ENCODE measurements around the gene LRP4. TPM values are rescaled to one million over a fixed set of nuclear protein-coding genes. Genes with fewer than 3 reads are reported as not detected.
"Not testable (repeated sequence)": the region's sequence is repeated elsewhere in the genome, so short reads cannot be mapped to it uniquely, and the experiment has no call there.

LRP4 gene
- polyA plus RNA-seq, 2 donors, result 2.6 to 8.2 TPM

DNA sequence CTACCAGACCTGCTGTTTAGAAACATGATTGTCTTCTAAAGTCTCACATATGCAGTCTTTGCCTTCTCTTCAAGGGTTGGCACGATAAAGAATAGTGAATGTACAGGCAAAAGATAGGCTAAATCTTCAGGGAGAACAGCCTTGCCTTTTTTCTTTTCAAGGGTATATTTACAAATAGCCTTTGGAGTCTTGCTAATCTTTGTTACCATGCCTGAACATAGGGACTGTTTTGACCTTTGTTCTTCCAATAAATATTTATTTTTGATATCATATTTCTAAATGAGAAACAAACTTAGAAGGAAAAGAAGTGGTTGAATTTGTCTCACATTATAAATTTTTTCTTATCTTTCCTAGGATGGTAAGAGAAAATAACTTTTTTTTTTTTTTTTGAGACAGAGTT is 30.9 kb upstream of the LRP4 start:
- H3K27ac ChIP-seq (ENCODE audit: low read depth in 2 of 2, low read length in 1 of 2), result no peak overlapping the region
- peaks cover 0 to 2% of the 10 kb centered on the region in 2 donors for H3K4me1 ChIP-seq (ENCODE audit: control insufficient read depth in 2 of 2, insufficient read depth in 2 of 2, low read length in 1 of 2)
- WGBS, 2 donors, result 82 to 96% methylated on average over 1 of the region's 1 CpG
- H3K4me3 ChIP-seq (ENCODE audit: low read depth in 1 of 2, low read length in 2 of 2), result no peak overlapping the region
- no peaks in the 10 kb centered on the region for H3K36me3 ChIP-seq (ENCODE audit: control insufficient read depth in 2 of 2, insufficient read depth in 2 of 2, low read length in 1 of 2)
- H3K27me3 ChIP-seq (ENCODE audit: control insufficient read depth in 1 of 2, insufficient read depth in 2 of 2, low read length in 2 of 2), result no peaks in the 10 kb centered on the region
- no peaks in the 10 kb centered on the region for H3K9me3 ChIP-seq (ENCODE audit: control insufficient read depth in 2 of 2, insufficient read depth in 1 of 2, low read depth in 1 of 2, low read length in 1 of 2)

DNA sequence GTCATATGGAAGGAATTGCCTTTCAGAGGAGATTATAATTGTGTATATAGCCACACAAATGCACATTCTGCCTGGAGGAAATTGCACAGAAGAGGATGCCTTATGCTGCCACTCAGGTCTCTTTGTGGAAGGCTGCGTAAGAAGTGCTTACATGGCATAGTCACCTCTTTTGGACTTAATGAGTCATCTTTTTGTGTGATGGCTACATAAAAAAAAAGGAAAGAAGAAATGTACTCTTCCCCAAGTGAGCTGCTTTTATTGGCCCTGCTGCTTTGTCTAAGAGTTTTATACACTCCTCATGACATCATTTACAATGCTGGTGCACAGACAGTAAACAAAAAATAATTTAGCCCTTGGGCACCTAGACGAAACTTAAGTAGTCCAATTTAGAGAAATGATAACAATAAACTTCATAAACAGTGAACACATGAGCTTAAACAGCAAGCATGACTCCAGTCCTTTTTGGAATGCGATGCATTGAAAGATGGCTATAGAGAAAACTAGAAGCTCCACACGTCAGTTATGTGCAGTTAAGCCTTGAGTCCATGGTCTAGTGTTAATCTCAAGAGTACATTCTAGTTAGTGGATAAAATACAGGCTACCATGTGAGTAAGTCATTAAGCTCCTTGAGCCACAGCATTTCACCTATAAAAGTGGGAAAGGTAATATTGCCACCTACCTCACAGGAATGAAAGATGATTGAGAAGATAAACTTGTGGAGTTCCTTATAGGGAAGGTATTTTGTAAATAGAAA is 30.2 kb upstream of the LRP4 start:
- no peaks in the 10 kb centered on the region for H3K9me3 ChIP-seq (ENCODE audit: control insufficient read depth in 2 of 2, insufficient read depth in 1 of 2, low read depth in 1 of 2, low read length in 1 of 2)
- peaks cover 0 to 2% of the 10 kb centered on the region in 2 donors for H3K4me1 ChIP-seq (ENCODE audit: control insufficient read depth in 2 of 2, insufficient read depth in 2 of 2, low read length in 1 of 2)
- H3K36me3 ChIP-seq (ENCODE audit: control insufficient read depth in 2 of 2, insufficient read depth in 2 of 2, low read length in 1 of 2), result no peaks in the 10 kb centered on the region
- no peaks in the 10 kb centered on the region for H3K27me3 ChIP-seq (ENCODE audit: control insufficient read depth in 1 of 2, insufficient read depth in 2 of 2, low read length in 2 of 2)
- H3K4me3 ChIP-seq (ENCODE audit: low read depth in 1 of 2, low read length in 2 of 2), result no peak overlapping the region
- peak overlapping the region; percentile 30 to 41 for H3K27ac ChIP-seq (ENCODE audit: low read depth in 2 of 2, low read length in 1 of 2)
- 62 to 64% methylated on average over 4 of the region's 4 CpGs for WGBS, 2 donors

DNA sequence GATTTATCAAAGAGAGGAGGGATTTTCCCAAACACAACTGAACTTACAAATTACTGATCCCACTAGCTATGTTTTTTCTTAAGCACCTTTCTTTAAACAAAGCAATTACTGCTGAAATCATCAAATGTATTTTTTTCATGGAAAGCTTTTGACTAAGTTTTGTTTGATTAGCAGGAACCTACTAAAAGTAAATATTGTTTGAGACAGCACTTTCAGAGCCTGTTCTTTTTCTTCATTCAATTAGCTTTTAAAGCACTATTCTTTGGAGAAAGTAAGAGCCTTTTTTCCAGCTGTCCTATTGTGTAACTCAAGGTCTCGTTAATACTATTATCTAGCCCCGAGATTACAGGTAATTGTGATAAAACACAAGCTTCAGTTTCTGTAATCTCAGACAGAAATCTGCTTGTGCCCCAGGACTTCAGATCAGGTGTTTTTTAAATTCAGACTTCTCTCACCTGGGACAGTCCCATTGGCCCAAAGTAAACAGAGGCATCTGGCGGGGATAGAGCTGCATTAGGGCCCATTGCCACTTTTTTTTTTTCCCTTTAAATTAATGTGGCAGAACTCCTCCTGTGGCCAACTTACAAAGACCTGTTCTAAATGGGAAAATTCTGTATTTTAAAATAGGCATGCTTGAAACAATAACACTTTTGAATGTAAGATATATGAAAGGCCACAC is 29.2 kb upstream of the LRP4 start:
- Histone ChIP-seq H3K27ac (ENCODE audit: low read depth in 2 of 2, low read length in 1 of 2) (peak overlapping the region in 1 of 2 donors; percentile 30), H3K36me3 (ENCODE audit: control insufficient read depth in 2 of 2, insufficient read depth in 2 of 2, low read length in 1 of 2) (no peaks in the 10 kb centered on the region), H3K4me3 (ENCODE audit: low read depth in 1 of 2, low read length in 2 of 2) (no peak overlapping the region), H3K9me3 (ENCODE audit: control insufficient read depth in 2 of 2, insufficient read depth in 1 of 2, low read depth in 1 of 2, low read length in 1 of 2) (no peaks in the 10 kb centered on the region), H3K4me1 (ENCODE audit: control insufficient read depth in 2 of 2, insufficient read depth in 2 of 2, low read length in 1 of 2) (peaks cover 0 to 2% of the 10 kb centered on the region in 2 donors), H3K27me3 (ENCODE audit: control insufficient read depth in 1 of 2, insufficient read depth in 2 of 2, low read length in 2 of 2) (no peaks in the 10 kb centered on the region)
- 39 to 54% methylated on average over 3 of the region's 3 CpGs for WGBS, 2 donors

DNA sequence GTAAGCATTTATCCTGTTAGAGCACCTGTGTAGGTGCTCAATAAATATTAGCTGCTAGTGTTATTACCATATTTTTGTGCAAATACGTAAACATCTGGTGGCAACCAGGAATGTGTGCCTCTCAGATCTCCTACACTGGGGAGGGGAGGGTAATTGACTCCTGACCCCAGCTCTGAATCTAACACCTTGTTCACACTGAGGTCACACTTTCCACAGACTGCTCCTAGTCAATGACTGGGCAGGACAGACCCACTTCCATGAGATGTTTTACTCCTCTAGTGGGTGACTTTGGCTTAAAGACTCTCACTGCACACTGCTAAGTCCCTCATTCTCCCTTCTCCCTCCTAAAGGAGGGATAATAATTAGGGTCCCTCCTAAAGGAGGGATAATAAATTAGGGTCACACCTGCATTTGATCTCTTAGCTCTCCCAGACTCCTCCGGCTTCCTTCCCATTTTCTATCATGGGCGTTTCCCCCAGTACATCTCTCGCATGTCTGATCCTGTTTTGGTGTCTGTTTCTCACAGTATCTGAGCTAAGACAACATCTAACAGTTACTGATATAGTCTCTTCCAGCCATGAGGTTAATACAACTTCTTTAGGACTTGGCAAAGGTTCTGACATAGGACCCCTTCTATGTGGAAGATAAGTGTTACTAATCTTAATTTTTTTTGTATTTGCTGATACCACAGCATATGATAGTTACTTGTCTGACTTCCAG is 26.2 kb upstream of the LRP4 start:
- Histone ChIP-seq H3K9me3 (ENCODE audit: control insufficient read depth in 2 of 2, insufficient read depth in 1 of 2, low read depth in 1 of 2, low read length in 1 of 2) (no peaks in the 10 kb centered on the region), H3K36me3 (ENCODE audit: control insufficient read depth in 2 of 2, insufficient read depth in 2 of 2, low read length in 1 of 2) (no peaks in the 10 kb centered on the region), H3K4me1 (ENCODE audit: control insufficient read depth in 2 of 2, insufficient read depth in 2 of 2, low read length in 1 of 2) (peaks cover 0 to 2% of the 10 kb centered on the region in 2 donors), H3K4me3 (ENCODE audit: low read depth in 1 of 2, low read length in 2 of 2) (no peak overlapping the region), H3K27ac (ENCODE audit: low read depth in 2 of 2, low read length in 1 of 2) (no peak overlapping the region), H3K27me3 (ENCODE audit: control insufficient read depth in 1 of 2, insufficient read depth in 2 of 2, low read length in 2 of 2) (no peaks in the 10 kb centered on the region)
- WGBS, 2 donors, result 59 to 71% methylated on average over 4 of the region's 4 CpGs

DNA sequence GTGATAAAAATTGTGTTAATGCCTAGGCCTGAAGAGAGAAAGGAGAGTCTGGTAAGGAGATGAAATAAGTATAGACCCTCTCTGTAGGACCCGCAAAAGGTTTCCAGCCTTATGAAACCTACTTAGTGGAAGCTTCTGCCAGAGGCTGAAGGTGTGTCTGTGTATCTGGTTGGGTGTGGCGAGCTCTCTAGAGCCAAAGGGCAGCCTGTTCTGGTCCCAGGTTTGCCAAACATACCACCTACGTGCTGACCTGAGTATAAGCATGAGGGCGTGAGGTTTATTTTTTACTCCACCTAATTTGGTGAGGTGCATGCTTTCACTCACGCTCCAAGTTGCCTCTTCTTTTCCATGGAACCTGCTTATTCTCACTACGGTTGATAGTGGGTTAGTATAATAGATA is 23.8 kb upstream of the LRP4 start:
- Histone ChIP-seq H3K27me3 (ENCODE audit: control insufficient read depth in 1 of 2, insufficient read depth in 2 of 2, low read length in 2 of 2) (no peaks in the 10 kb centered on the region), H3K36me3 (ENCODE audit: control insufficient read depth in 2 of 2, insufficient read depth in 2 of 2, low read length in 1 of 2) (no peaks in the 10 kb centered on the region), H3K9me3 (ENCODE audit: control insufficient read depth in 2 of 2, insufficient read depth in 1 of 2, low read depth in 1 of 2, low read length in 1 of 2) (no peaks in the 10 kb centered on the region), H3K27ac (ENCODE audit: low read depth in 2 of 2, low read length in 1 of 2) (no peak overlapping the region), H3K4me1 (ENCODE audit: control insufficient read depth in 2 of 2, insufficient read depth in 2 of 2, low read length in 1 of 2) (no peaks in the 10 kb centered on the region), H3K4me3 (ENCODE audit: low read depth in 1 of 2, low read length in 2 of 2) (no peak overlapping the region)
- 58 to 64% methylated on average over 6 of the region's 6 CpGs for WGBS, 2 donors

DNA sequence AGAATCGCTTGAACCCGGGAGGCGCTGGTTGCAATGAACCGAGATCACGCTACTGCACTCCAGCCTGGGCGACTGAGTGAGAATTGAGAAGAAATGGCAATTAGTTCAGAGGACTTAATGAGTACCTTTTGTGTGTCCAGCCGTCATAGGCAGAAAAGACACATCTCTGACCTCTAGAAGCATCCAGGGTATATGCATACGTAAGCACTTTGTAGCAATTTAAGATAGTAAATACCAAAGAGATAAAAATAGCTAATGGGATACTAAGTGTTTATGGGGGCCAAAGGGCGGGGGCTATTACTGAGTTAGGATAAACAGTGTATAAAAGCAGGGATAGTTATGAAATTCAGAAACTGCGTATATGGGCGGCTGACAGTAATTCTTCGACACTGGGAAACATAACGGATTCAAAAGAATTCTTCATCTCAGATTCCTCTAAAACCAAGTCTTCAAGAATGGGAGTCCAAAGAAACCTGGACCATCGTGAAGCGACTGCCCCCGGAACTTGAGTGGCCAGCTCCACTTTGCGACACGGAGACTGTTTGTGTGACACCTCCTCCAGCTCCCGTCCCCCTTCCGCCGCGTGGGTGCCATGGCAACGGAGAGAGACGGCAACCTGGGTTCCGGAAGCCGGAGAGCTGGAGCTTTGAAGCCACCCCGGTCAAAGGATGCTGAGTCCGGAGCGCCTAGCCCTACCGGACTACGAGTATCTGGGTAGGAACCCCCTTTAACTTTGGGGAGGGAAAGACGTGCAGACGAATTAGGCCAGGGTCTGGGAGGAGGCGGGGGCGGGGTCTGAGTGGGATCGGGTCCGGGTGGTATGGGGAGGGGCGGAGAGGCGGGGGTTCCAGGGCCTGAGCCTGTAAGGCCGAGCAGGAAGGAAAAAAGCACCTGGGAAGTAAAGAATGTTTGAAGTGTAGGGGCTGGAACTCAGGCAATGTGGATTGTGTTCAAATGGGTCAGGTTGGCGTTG is 18.1 kb upstream of the LRP4 start, which contains the start of gene CSTPP1:
CSTPP1 (plus strand) TSS at position 624 of the 973 bp plus-strand sequence; CDS start at position 669, 45 bp downstream.
- H3K27me3 ChIP-seq (ENCODE audit: control insufficient read depth in 1 of 2, insufficient read depth in 2 of 2, low read length in 2 of 2), result no peaks in the 10 kb centered on the region
- peak within 1 kb of the TSS; percentile 36 to 54 for H3K27ac ChIP-seq (ENCODE audit: low read depth in 2 of 2, low read length in 1 of 2)
- no peaks in the 10 kb centered on the region for H3K36me3 ChIP-seq (ENCODE audit: control insufficient read depth in 2 of 2, insufficient read depth in 2 of 2, low read length in 1 of 2)
- no peaks in the 10 kb centered on the region for H3K9me3 ChIP-seq (ENCODE audit: control insufficient read depth in 2 of 2, insufficient read depth in 1 of 2, low read depth in 1 of 2, low read length in 1 of 2)
- H3K4me1 ChIP-seq (ENCODE audit: control insufficient read depth in 2 of 2, insufficient read depth in 2 of 2, low read length in 1 of 2), result peaks cover 0 to 2% of the 10 kb centered on the region in 2 donors
- peak within 1 kb of the TSS; percentile 57 to 79 for H3K4me3 ChIP-seq (ENCODE audit: low read depth in 1 of 2, low read length in 2 of 2)
- 19 to 21% methylated on average over 41 of the region's 41 CpGs for WGBS, 2 donors

DNA sequence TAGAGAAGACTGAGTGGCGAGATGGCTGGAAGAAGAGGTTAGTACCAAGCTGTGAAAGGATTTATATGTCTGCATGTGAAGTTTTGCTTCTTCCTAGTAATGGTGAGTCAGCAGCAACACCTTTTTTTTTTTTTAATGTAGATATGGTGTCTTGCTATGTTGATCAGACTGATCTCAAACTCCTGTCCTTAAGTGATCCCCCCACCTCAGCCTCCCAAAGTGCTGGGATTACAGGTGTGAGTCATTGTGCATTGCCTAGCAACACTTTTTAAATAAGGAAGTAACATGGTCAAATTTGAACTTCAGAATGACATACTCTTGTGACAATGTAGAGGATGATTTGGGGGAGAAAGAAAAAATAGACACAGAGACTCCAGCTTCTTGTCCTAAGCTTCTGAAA is 11.7 kb upstream of the LRP4 start:
- Histone ChIP-seq H3K4me3 (ENCODE audit: low read depth in 1 of 2, low read length in 2 of 2) (no peak overlapping the region), H3K27ac (ENCODE audit: low read depth in 2 of 2, low read length in 1 of 2) (no peak overlapping the region), H3K4me1 (ENCODE audit: control insufficient read depth in 2 of 2, insufficient read depth in 2 of 2, low read length in 1 of 2) (no peaks in the 10 kb centered on the region), H3K36me3 (ENCODE audit: control insufficient read depth in 2 of 2, insufficient read depth in 2 of 2, low read length in 1 of 2) (no peaks in the 10 kb centered on the region), H3K9me3 (ENCODE audit: control insufficient read depth in 2 of 2, insufficient read depth in 1 of 2, low read depth in 1 of 2, low read length in 1 of 2) (no peaks in the 10 kb centered on the region), H3K27me3 (ENCODE audit: control insufficient read depth in 1 of 2, insufficient read depth in 2 of 2, low read length in 2 of 2) (no peaks in the 10 kb centered on the region)
- 73 to 83% methylated on average over 1 of the region's 1 CpG for WGBS, 2 donors

DNA sequence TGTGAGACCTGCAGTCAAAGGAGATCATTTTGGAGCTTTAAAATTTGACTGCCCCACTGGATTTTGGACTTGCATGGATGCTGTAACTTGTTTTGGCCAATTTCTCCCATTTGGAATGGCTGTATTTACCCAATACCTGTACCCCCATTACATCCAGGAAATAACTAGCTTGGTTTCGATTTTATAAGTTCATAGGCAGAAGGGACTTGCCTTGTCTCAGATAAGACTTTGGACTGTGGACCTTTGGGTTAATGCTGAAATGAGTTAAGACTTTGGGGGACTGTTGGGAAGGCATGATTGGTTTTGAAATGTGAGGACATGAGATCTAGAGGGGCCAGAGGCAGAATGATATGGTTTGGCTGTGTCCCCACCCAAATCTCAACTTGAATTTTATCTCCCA is 10.4 kb upstream of the LRP4 start:
- H3K4me1 ChIP-seq (ENCODE audit: control insufficient read depth in 2 of 2, insufficient read depth in 2 of 2, low read length in 1 of 2); H3K27me3 ChIP-seq (ENCODE audit: control insufficient read depth in 1 of 2, insufficient read depth in 2 of 2, low read length in 2 of 2); H3K4me3 ChIP-seq (ENCODE audit: low read depth in 1 of 2, low read length in 2 of 2); H3K9me3 ChIP-seq (ENCODE audit: control insufficient read depth in 2 of 2, insufficient read depth in 1 of 2, low read depth in 1 of 2, low read length in 1 of 2); H3K36me3 ChIP-seq (ENCODE audit: control insufficient read depth in 2 of 2, insufficient read depth in 2 of 2, low read length in 1 of 2); H3K27ac ChIP-seq (ENCODE audit: low read depth in 2 of 2, low read length in 1 of 2): not testable (repeated sequence)
- 70 to 79% methylated on average over 1 of the region's 1 CpG for WGBS, 2 donors

DNA sequence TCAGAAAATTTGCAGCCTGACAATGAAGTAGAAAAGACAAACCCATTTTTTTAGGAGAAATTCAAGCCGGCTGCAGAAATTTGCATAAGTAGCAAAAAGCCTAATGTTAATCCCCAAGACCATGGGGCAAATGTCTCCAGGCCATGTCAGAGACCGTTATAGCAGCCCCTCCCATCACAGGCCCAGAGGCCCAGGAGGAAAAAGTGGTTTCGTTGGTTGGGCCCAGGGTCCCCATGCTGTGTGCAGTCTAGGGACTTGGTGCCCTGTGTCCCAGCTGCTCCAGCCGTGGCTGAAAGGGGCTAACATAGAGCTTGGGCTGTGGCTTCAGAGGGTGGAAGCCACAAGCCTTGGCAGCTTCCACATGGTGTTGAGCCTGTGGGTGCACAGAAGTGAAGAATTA is 9.6 kb upstream of the LRP4 start:
- H3K4me3 ChIP-seq (ENCODE audit: low read depth in 1 of 2, low read length in 2 of 2); H3K4me1 ChIP-seq (ENCODE audit: control insufficient read depth in 2 of 2, insufficient read depth in 2 of 2, low read length in 1 of 2); H3K36me3 ChIP-seq (ENCODE audit: control insufficient read depth in 2 of 2, insufficient read depth in 2 of 2, low read length in 1 of 2); H3K27me3 ChIP-seq (ENCODE audit: control insufficient read depth in 1 of 2, insufficient read depth in 2 of 2, low read length in 2 of 2); H3K9me3 ChIP-seq (ENCODE audit: control insufficient read depth in 2 of 2, insufficient read depth in 1 of 2, low read depth in 1 of 2, low read length in 1 of 2); H3K27ac ChIP-seq (ENCODE audit: low read depth in 2 of 2, low read length in 1 of 2): not testable (repeated sequence)
- WGBS, 2 donors, result 80 to 85% methylated on average over 4 of the region's 4 CpGs
